WTC11 (cell line): ENCODE measurements around the gene PTPRC. TPM values are rescaled to one million over a fixed set of nuclear protein-coding genes. Genes with fewer than 3 reads are reported as not detected.

Source experiments
- ATAC-seq: fragments of 200-7000 bp; cut with Tn5 transposase; 2 replicates; pipeline ENCODE4 v1.10.0; 2021; ENCODE audit warnings: mild to moderate bottlenecking, moderate library complexity
- CTCF ChIA-PET: fragments of 300-600 bp; sonication (Branson Sonifier 250); formaldehyde crosslinking; loops from one replicate; lab custom pipeline; 2021; ENCODE audit warnings: antibody characterized with exemption; lab: Charles Lee
- POLR2A ChIA-PET: fragments of 350-600 bp; sonication (Branson Sonifier 250); formaldehyde crosslinking; loops from one replicate; lab custom pipeline; 2021; ENCODE audit warnings: antibody characterized with exemption; lab: Charles Lee
- DNase-seq: peaks from one replicate; pipeline ENCODE4 v3.0.0; 2021; ENCODE audit warnings: low spot score
- H3K27ac Mint-ChIP-seq: 2 replicates; pipeline ENCODE4 v1.8.0; 2021; ENCODE audit warnings: mixed read lengths
- H3K27me3 Mint-ChIP-seq: 2 replicates; pipeline ENCODE4 v1.8.0; 2021; ENCODE audit warnings: low read depth, mild to moderate bottlenecking, moderate library complexity, mixed read lengths
- H3K36me3 Mint-ChIP-seq: 2 replicates; pipeline ENCODE4 v1.8.0; 2021; ENCODE audit warnings: mixed read lengths
- H3K4me1 Mint-ChIP-seq: 2 replicates; pipeline ENCODE4 v1.8.0; 2022; ENCODE audit warnings: mixed read lengths
- H3K4me3 Mint-ChIP-seq: 2 replicates; pipeline ENCODE4 v1.8.0; 2021; ENCODE audit warnings: mild to moderate bottlenecking, moderate library complexity, mixed read lengths
- H3K9me3 Mint-ChIP-seq: 2 replicates; pipeline ENCODE4 v1.8.0; 2021; ENCODE audit warnings: mixed read lengths
- ATF3 ChIP-seq: sonication (generic); formaldehyde crosslinking; conservative IDR thresholded peaks from 2 replicates; pipeline ENCODE4 v1.8.1; 2022; ENCODE audit warnings: mild to moderate bottlenecking, missing genetic modification reagents
- ELF4 ChIP-seq: sonication (generic); formaldehyde crosslinking; IDR thresholded peaks from 2 replicates; pipeline ENCODE4 v1.8.1; 2022; ENCODE audit warnings: low read depth, mild to moderate bottlenecking, moderate library complexity, missing genetic modification reagents
- EMX1 ChIP-seq: fragments of 250-450 bp; sonication (Bioruptor Pico); IDR thresholded peaks from 2 replicates; pipeline ENCODE4 v1.8.0; 2021; ENCODE audit warnings: mild to moderate bottlenecking
- JUN ChIP-seq: sonication (generic); formaldehyde crosslinking; IDR thresholded peaks from 2 replicates; pipeline ENCODE4 v1.8.0; 2023; ENCODE audit warnings: mild to moderate bottlenecking, missing genetic modification reagents
- NFATC4 ChIP-seq: fragments of 250-450 bp; sonication (Bioruptor Pico); IDR thresholded peaks from 2 replicates; pipeline ENCODE4 v1.9.0; 2021; ENCODE audit warnings: mild to moderate bottlenecking
- NR2C2 ChIP-seq: sonication (generic); formaldehyde crosslinking; IDR thresholded peaks from 2 replicates; pipeline ENCODE4 v1.8.0; 2022; ENCODE audit warnings: mild to moderate bottlenecking, missing genetic modification reagents
- NR3C1 ChIP-seq: sonication (generic); formaldehyde crosslinking; conservative IDR thresholded peaks from 2 replicates; pipeline ENCODE4 v1.8.1; 2023; ENCODE audit warnings: low read depth, mild to moderate bottlenecking, missing genetic modification reagents
- OVOL2 ChIP-seq: fragments of 250-450 bp; sonication (Bioruptor Pico); IDR thresholded peaks from 2 replicates; pipeline ENCODE4 v1.9.0; 2021; ENCODE audit warnings: mild to moderate bottlenecking, borderline replicate concordance
- RELA ChIP-seq: sonication (generic); formaldehyde crosslinking; IDR thresholded peaks from 2 replicates; pipeline ENCODE4 v1.8.1; 2022; ENCODE audit warnings: missing genetic modification reagents, mild to moderate bottlenecking, borderline replicate concordance
- RORB ChIP-seq: fragments of 250-450 bp; sonication (Bioruptor Pico); IDR thresholded peaks from 2 replicates; pipeline ENCODE4 v1.9.0; 2021; ENCODE audit warnings: mild to moderate bottlenecking
- SOX15 ChIP-seq: fragments of 250-450 bp; sonication (Bioruptor Pico); IDR thresholded peaks from 2 replicates; pipeline ENCODE4 v1.9.0; 2021; ENCODE audit warnings: mild to moderate bottlenecking
- TP53 ChIP-seq: sonication (generic); formaldehyde crosslinking; IDR thresholded peaks from 2 replicates; pipeline ENCODE4 v1.8.1; 2023; ENCODE audit warnings: mild to moderate bottlenecking, missing genetic modification reagents
- ZBTB21 ChIP-seq: sonication (generic); formaldehyde crosslinking; IDR thresholded peaks from 2 replicates; pipeline ENCODE4 v1.8.1; 2023; ENCODE audit warnings: mild to moderate bottlenecking, missing genetic modification reagents, borderline replicate concordance
- ZNF121 ChIP-seq: sonication (generic); formaldehyde crosslinking; IDR thresholded peaks from 2 replicates; pipeline ENCODE4 v1.8.0; 2023; ENCODE audit warnings: missing genetic modification reagents
- ZNF416 ChIP-seq: fragments of 250-450 bp; sonication (Bioruptor Pico); IDR thresholded peaks from 2 replicates; pipeline ENCODE4 v1.9.0; 2021; ENCODE audit warnings: mild to moderate bottlenecking, inconsistent platforms
- total RNA-seq: library from RNA; stranded (reverse); gene quantifications from 3 replicates; pipeline ENCODE4 v1.2.3, GENCODE V29; 2021
- TF ChIP-seq, protein P1 (sequence below): sonication (generic); formaldehyde crosslinking; IDR thresholded peaks from 2 replicates; pipeline ENCODE4 v1.8.1; 2022; ENCODE audit warnings: missing genetic modification reagents, borderline replicate concordance
- TF ChIP-seq, protein P2 (sequence below): sonication (generic); formaldehyde crosslinking; IDR thresholded peaks from 2 replicates; pipeline ENCODE4 v1.8.0; 2022; ENCODE audit warnings: mild to moderate bottlenecking, missing genetic modification reagents
- TF ChIP-seq, protein P3 (sequence below): sonication (generic); formaldehyde crosslinking; IDR thresholded peaks from 2 replicates; pipeline ENCODE4 v1.8.1; 2023; ENCODE audit warnings: mild to moderate bottlenecking, moderate library complexity, missing genetic modification reagents
- TF ChIP-seq, protein P4 (sequence below): sonication (generic); formaldehyde crosslinking; IDR thresholded peaks from 2 replicates; pipeline ENCODE4 v1.8.1; 2022; ENCODE audit warnings: mild to moderate bottlenecking, missing genetic modification reagents, moderate library complexity, borderline replicate concordance
- TF ChIP-seq, protein P5 (sequence below): fragments of 250-450 bp; sonication (Bioruptor Pico); IDR thresholded peaks from 2 replicates; pipeline ENCODE4 v1.9.0; 2021; ENCODE audit warnings: mild to moderate bottlenecking

PTPRC gene
- total RNA-seq, 1 experiment from 2014 or later, result 1.4 TPM

DNA sequence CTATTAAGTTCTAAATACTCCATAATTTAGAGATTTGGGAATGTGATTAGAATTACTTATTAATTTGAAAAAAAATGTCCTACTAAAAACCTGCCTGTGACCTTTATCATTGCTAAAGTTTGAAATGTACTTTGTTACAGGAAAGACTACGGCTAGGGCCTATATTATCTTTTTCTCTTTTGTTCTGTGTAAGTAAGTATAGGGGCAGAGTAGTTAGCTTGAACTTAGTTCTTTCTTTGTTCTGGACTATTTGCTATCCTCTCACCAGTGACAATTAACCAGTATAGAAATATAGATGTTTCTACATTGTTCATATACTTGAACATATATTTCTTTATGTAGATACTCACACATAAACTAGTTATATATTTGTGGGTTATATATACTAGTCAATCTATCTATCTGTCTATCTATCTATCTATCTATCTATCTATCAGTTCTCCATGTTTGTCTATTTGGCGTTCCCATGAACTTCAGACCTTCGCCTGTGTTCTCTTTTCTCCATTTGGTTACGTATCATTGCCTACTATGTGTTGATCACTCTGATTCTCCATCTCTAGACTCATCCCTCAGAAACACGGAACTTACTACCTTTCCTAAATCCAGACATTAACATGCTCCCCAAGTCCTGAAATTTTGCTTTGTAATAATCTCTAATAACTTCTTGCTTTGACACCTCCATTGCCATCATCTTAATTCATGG is 3.3 kb downstream of the PTPRC start (continued):
- TF ChIP-seq, protein P1, sequence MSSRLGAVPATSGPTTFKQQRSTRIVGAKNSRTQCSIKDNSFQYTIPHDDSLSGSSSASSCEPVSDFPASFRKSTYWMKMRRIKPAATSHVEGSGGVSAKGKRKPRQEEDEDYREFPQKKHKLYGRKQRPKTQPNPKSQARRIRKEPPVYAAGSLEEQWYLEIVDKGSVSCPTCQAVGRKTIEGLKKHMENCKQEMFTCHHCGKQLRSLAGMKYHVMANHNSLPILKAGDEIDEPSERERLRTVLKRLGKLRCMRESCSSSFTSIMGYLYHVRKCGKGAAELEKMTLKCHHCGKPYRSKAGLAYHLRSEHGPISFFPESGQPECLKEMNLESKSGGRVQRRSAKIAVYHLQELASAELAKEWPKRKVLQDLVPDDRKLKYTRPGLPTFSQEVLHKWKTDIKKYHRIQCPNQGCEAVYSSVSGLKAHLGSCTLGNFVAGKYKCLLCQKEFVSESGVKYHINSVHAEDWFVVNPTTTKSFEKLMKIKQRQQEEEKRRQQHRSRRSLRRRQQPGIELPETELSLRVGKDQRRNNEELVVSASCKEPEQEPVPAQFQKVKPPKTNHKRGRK (CRISPR knock-in tag), result no peak
- TF ChIP-seq OVOL2 (CRISPR knock-in tag) (no peak), ELF4 (CRISPR knock-in tag) (no peak), ZBTB21 (no peak), EMX1 (no peak)
- TF ChIP-seq, protein P2, sequence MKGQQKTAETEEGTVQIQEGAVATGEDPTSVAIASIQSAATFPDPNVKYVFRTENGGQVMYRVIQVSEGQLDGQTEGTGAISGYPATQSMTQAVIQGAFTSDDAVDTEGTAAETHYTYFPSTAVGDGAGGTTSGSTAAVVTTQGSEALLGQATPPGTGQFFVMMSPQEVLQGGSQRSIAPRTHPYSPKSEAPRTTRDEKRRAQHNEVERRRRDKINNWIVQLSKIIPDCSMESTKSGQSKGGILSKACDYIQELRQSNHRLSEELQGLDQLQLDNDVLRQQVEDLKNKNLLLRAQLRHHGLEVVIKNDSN, result no peak

DNA sequence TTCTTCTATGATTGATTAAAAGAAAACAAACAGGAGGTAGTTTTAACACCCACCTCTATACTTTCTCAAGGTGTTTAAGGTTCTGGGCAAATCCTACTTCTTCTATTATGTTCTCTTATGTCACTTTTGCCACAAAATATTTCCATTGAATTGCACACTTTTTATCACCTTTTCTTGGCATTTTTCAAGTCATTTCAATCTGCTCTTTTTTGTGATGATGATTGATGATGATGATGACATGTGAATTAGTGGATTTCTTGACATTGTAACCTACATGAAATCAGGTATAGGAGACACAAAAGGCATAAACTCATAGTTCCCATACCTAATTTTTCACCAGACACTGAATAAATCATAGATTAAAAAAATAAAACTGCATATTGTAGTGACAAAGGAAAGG is 4.1 kb downstream of the PTPRC start:
- ATAC-seq (no peak), DNase-seq (no peak)
- no peak overlapping the region for H3K4me3 Mint-ChIP-seq
- no peaks in the 10 kb centered on the region for H3K27me3 Mint-ChIP-seq
- ChIA-PET POLR2A (no interaction called here), CTCF (no interaction called here)
- H3K27ac Mint-ChIP-seq, result no peak overlapping the region
- H3K36me3 Mint-ChIP-seq, result no peaks in the 10 kb centered on the region
- peaks cover 4% of the 10 kb centered on the region for H3K4me1 Mint-ChIP-seq
- no peaks in the 10 kb centered on the region for H3K9me3 Mint-ChIP-seq
- TF ChIP-seq ZNF416 (CRISPR knock-in tag) (no peak), RELA (no peak), SOX15 (CRISPR knock-in tag) (no peak)
- TF ChIP-seq, protein P3, sequence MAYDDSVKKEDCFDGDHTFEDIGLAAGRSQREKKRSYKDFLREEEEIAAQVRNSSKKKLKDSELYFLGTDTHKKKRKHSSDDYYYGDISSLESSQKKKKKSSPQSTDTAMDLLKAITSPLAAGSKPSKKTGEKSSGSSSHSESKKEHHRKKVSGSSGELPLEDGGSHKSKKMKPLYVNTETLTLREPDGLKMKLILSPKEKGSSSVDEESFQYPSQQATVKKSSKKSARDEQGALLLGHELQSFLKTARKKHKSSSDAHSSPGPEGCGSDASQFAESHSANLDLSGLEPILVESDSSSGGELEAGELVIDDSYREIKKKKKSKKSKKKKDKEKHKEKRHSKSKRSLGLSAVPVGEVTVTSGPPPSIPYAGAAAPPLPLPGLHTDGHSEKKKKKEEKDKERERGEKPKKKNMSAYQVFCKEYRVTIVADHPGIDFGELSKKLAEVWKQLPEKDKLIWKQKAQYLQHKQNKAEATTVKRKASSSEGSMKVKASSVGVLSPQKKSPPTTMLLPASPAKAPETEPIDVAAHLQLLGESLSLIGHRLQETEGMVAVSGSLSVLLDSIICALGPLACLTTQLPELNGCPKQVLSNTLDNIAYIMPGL (CRISPR knock-in tag), result no peak

- DNase-seq, result no peak
- H3K4me3 Mint-ChIP-seq, result no peak overlapping the region
- H3K4me1 Mint-ChIP-seq, result peaks cover 4% of the 10 kb centered on the region
- H3K36me3 Mint-ChIP-seq, result no peaks in the 10 kb centered on the region
- ChIA-PET CTCF (no interaction called here), POLR2A (no interaction called here)
- no peaks in the 10 kb centered on the region for H3K9me3 Mint-ChIP-seq
- TF ChIP-seq NFATC4 (CRISPR knock-in tag), result no peak
- TF ChIP-seq ELF4 (CRISPR knock-in tag), result no peak
- TF ChIP-seq JUN, result no peak
- TF ChIP-seq RORB (CRISPR knock-in tag), result no peak
- no peak for TF ChIP-seq NR2C2
- no peak for TF ChIP-seq ZBTB21
- TF ChIP-seq TP53 (CRISPR knock-in tag), result no peak
- TF ChIP-seq, protein P4, sequence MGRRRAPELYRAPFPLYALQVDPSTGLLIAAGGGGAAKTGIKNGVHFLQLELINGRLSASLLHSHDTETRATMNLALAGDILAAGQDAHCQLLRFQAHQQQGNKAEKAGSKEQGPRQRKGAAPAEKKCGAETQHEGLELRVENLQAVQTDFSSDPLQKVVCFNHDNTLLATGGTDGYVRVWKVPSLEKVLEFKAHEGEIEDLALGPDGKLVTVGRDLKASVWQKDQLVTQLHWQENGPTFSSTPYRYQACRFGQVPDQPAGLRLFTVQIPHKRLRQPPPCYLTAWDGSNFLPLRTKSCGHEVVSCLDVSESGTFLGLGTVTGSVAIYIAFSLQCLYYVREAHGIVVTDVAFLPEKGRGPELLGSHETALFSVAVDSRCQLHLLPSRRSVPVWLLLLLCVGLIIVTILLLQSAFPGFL (CRISPR knock-in tag), result no peak
- TF ChIP-seq NR3C1, result no peak
- TF ChIP-seq, protein P1 (CRISPR knock-in tag), result no peak
- TF ChIP-seq ATF3 (CRISPR knock-in tag), result no peak
- no peak for TF ChIP-seq ZNF121 (CRISPR knock-in tag)
- TF ChIP-seq, protein P5, sequence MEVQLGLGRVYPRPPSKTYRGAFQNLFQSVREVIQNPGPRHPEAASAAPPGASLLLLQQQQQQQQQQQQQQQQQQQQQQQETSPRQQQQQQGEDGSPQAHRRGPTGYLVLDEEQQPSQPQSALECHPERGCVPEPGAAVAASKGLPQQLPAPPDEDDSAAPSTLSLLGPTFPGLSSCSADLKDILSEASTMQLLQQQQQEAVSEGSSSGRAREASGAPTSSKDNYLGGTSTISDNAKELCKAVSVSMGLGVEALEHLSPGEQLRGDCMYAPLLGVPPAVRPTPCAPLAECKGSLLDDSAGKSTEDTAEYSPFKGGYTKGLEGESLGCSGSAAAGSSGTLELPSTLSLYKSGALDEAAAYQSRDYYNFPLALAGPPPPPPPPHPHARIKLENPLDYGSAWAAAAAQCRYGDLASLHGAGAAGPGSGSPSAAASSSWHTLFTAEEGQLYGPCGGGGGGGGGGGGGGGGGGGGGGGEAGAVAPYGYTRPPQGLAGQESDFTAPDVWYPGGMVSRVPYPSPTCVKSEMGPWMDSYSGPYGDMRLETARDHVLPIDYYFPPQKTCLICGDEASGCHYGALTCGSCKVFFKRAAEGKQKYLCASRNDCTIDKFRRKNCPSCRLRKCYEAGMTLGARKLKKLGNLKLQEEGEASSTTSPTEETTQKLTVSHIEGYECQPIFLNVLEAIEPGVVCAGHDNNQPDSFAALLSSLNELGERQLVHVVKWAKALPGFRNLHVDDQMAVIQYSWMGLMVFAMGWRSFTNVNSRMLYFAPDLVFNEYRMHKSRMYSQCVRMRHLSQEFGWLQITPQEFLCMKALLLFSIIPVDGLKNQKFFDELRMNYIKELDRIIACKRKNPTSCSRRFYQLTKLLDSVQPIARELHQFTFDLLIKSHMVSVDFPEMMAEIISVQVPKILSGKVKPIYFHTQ (CRISPR knock-in tag), result no peak
- ATAC-seq, result no peak
- H3K27ac Mint-ChIP-seq, result no peak overlapping the region
- no peaks in the 10 kb centered on the region for H3K27me3 Mint-ChIP-seq
These were observed 5.0 kb downstream of the PTPRC start for GRCh38 chr1:198643808-198644207.
